ENCODE results near the gene MRPS34.
"Not testable (repeated sequence)": the region's sequence is repeated elsewhere in the genome, so short reads cannot be mapped to it uniquely, and the experiment has no call there.

The MRPS34 gene

GRCh38 chr16:1747934-1748333 is 25.0 kb downstream of the MRPS34 start:
- no peak for DNase-seq

GRCh38 chr16:1746693-1747195 is 26.2 kb downstream of the MRPS34 start:
- no peak for DNase-seq

- no peak for DNase-seq
Measured at GRCh38 chr16:1745900-1746692, 26.8 kb downstream of the MRPS34 start.

GRCh38 chr16:1745181-1745899 is 27.6 kb downstream of the MRPS34 start:
- no peak for DNase-seq

GRCh38 chr16:1744338-1744840 is 28.5 kb downstream of the MRPS34 start:
- DNase-seq = no peak

- no peak for DNase-seq
Measured at GRCh38 chr16:1743376-1744337, 29.3 kb downstream of the MRPS34 start.

GRCh38 chr16:1741553-1742165 is 31.3 kb downstream of the MRPS34 start:
- no peak for DNase-seq

DNA sequence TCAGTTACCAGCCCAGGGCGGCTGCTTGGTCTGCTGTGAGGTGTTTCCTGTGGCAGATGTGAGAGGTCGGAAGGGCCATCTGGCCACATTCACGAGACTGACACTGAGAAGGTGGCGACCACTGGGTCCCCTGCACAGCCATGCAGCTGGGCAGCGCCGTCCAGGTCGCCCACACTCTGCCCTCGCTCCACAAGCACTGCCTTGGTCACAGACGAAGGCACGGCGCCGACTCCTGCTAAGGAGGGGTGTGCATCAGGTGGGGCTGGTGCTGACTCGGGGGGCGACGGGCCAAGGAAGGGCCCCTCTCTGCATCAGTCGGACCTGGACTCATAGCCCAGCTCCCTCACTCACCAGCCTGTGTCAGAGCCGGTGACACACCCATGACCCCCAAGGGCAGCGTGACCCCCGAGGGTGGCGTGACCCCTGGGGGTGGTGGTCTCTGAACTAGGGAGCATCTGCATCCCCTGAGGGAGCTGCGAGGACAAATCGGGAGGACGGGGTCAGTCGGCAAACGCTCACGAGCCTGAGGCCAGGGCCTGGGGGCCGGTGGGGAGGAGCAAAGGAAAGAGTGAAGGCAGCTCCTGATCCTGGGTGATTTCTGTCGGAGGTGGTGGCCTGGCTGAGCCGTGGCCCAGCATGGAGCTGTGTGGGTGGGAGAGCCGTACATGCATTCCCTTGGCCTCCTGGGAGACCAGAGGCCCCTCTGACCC is 32.0 kb downstream of the MRPS34 start:
- no peak for DNase-seq

DNA sequence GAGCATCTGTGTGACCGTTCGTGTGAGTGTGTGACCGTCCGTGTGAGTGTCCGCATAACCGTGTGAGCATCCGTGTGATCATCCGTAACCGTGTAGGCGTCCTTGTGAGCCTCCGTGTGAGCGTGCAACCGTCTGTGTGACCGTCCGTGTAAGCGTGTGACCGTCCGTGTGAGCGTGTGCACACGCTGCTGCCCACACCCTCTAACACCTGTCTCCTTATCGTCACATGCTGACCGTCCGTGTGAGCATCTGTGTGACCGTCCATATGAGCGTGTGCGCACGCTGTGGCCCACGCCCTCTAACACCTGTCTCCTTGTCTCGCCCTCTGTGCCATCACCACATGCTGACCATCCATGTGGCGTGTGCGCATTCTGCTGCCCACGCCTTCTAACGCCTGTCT is 32.7 kb downstream of the MRPS34 start:
- no peak for DNase-seq

DNA sequence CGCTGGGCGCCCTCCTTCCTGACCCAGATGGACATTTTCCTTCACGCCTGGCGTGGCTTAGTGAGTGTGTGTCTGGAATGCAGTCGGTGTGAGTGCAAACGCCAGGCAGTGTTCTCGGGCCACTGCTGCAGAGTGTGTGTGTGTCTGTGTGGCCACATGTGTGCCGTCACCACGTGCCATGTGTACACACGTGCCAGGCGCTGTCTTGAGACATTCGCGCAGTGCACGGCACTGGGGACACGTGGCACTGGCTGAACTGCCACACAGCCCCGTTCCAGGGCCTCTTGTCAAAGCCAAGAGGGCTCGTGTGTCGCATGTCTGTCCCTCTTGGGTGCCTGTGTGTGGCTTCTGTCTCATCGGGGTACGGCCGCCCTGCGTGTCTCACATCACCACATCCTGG is 38.1 kb downstream of the MRPS34 start:
- DNase-seq = no peak

DNA sequence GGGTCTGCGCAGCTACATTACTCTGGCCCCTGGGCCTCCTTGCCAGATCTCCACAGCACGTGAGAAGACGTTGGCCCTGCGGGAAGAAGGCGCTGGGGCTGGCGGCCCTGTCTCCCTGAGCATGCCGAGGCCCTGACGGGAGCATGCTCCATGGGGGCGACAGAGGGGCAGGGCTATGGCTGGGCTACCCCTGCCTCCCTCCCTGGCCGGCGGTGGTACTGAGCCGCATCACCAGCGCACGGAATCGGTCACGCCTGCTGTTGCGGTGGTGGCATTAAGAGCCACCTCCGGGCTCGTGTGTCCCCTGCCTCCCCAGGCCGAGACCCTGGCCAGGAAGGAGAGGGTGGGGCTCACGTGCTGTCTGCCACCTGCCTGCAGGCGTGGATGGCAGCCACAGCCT is 38.8 kb downstream of the MRPS34 start:
- DNase-seq = no peak

DNA sequence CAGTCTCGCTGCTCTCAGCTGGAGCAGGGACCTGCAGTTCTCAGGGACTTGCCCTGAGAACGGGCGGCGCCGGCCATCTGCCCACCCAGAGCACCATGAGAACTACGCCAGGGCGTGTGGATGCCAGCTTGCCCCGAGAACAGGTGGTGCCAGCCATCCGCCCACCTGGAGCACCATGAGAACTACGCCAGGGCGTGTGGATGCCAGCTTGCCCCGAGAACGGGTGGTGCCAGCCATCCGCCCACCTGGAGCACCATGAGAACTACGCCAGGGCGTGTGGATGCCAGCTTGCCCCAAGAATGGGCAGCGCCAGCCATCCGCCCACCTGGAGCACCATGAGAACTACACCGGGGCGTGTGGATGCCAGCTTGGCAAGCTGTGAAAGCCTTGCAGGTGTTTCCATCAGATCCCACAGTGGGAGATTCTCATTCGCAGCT is 40.4 kb downstream of the MRPS34 start:
- DNase-seq = not testable (repeated sequence)

GRCh38 chr16:1732071-1732470 is 40.9 kb downstream of the MRPS34 start:
- no peak for DNase-seq

DNA sequence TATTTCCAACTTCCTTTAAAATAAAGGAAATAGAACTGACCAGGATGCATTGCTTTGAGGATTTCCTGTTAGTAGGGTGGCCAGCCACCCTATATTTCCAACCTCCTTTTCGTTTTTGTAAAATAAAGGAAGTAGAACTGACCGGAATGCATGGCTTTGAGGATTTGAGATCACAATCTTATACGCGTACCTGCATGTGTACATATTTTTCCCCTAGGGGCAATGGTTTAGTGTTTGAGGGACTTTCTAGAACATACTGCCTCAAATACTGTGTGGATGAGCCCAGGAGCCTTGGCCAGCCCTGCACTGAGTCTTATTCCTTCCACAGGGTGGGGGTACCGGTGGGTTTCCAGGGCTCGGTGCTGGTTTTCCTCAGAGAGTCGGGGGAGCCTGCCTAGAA is 41.3 kb downstream of the MRPS34 start:
- no peak for DNase-seq

- no peak for DNase-seq
Measured at GRCh38 chr16:1731073-1731472, 41.9 kb downstream of the MRPS34 start.

DNA sequence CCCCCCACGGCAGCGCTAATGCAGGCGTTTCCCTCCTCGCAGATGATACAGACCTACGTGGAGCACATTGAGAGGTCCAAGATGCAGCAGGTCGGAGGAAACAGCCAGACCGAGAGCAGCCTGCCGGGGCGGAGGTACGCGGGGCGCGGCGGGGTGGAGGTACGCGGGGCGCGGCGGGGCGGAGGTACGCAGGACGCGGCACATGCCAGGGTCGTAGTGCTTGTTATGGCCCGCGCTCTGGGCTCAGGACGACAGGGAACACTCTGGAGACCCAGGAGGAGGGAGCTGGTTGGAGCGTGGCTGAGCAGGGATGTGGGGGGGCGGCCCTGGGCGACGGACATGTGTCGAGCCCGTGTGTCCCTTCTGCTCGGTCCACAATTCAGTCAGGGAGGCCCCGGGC is 43.5 kb downstream of the MRPS34 start:
- DNase-seq = no peak

- DNase-seq = no peak
Measured at GRCh38 chr16:1729026-1729425, 43.9 kb downstream of the MRPS34 start.

DNA sequence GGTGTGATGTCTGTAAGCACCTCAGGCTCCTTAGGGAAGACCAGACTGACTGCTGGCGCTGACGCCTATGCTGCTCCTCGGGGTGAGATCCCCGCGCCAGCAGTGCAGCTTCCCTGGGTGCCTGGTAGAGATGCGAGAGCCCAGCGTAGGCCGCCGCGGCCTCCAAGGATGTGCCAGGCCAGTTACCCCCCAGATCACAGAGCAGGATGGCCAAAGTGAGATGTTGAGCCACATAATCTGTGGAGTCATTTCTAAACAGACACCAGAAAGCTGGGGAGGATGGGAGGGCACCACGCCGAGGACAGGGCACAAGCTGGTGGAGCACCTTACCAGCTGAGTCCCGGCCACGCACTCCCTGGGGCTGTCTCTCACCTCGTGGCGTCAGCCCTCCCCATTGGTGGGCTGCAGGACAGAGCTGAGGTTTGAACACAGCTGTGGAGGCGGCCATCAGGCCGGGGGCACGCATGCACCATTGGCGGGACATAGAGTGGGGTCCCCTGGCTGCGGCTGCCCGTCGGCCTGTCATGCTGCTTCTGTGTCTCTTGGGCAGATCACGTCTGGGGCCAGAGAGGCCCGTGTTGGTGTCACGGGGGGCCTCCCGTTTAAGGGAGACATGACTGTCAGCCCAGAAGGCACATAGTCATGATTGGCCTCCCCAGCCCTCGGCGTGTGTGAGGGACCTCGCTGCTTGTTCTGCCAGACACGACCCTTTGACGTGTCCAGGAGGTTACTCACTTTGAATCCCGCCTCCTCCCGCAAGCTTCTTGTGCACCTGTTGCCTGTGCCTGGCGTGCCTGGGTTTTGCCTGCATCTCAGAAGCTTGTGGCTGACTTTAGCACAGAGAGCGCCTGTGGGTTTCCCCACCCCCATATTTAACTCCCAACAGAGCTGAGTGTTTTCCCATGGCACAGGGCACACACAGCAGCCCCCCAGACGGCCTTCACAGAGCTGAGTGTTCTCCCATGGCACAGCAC is 45.0 kb downstream of the MRPS34 start:
- no peak for DNase-seq

GRCh38 chr16:1726661-1727502 is 46.1 kb downstream of the MRPS34 start:
- DNase-seq = no peak
